NCI-H446 (cell line): Measurements from ENCODE around the gene TOB1.

Source experiments
- DNase-seq, 2 experiments: peaks; one replicate each; lab custom pipeline; 2025; lab: John Stamatoyannopoulos, UW

The TOB1 gene, protein sequence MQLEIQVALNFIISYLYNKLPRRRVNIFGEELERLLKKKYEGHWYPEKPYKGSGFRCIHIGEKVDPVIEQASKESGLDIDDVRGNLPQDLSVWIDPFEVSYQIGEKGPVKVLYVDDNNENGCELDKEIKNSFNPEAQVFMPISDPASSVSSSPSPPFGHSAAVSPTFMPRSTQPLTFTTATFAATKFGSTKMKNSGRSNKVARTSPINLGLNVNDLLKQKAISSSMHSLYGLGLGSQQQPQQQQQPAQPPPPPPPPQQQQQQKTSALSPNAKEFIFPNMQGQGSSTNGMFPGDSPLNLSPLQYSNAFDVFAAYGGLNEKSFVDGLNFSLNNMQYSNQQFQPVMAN

DNA sequence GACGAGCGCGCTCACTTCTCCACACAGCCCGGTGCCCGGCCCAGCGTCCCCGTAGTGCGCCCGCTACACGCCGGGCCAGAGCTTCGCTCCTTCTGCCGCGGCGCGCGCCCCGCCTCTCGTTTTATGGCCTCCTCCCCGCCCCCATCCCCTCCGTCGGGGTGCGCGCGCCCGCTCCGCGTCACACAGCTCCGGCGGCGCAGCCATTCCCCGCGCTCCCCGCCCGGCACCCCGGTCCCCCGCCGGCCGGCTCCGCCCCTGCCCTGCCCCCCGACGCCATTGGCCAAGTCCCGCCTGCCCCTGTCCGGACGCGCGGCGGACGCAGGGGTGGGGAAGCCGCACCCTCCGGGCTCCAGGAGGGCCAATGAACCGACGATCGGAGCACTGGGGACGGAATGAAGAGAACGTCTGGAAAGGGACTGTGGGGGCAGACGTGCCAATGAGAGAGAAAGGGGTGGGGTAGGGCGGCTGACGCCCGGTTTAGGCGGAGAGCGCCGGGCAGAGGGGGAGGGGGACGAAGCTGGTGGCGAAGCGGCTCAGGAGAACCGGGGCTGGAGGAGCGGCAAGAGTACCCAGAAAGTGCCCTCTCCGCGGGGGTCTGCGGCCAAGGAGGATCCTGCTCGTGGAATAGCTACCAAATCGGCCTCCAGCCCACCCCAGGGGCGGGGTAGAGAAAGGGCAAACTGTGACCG, at the start of gene TOB1:
Gene TOB1, minus strand, starts transcription at position 94 of the 689 bp plus-strand sequence. CDS start 2,337 bp downstream, outside the sequence.
- peak; percentile 91 to 97 for DNase-seq

DNA sequence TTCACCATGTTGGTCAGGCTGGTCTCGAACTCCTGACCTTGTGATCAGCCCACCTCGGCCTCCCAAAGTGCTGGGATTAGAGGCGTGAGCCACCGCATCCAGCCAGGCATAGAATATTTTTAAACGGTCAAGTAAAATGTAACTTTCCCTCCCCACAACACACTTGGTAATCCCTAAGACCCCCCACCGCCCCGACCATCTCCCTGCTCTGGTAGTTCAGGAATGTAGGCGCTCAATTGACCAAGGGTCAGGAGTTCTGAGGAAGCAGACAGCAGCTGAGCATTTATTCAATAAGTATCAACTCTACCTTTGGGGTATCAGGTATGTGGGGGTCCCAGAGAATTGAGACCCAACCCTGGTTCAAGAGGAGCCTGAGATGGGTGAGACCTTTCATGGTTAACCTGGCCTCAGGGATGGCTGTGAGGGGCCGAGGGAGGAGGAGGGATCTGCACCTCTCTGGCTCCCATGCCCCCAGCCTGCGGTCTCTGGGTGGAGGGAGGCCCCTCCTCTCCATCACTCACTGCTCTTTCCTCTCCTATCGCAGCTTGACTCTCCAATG, 48.4 kb upstream of the TOB1 start:
- DNase-seq, result no peak

DNA sequence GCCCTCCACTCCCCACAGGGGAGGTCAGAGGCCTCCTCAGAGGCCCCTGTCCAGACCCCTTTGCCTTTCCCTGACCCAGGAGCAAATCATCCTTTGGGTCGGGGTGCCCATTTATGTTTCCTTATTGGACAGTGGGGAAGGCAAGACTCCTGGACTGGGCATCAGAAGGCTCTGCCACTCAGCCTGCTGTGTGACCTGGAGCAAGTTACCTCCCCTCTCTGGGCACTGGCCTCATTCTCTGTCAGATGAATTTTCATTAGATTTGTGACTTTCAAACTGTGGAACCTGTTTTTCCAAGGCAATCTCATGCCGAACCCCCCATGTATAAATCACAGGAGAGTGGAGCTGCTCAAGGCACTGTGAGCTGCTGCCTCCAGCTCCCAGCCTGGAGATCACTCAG, 47.0 kb upstream of the TOB1 start:
- no peak for DNase-seq

DNA sequence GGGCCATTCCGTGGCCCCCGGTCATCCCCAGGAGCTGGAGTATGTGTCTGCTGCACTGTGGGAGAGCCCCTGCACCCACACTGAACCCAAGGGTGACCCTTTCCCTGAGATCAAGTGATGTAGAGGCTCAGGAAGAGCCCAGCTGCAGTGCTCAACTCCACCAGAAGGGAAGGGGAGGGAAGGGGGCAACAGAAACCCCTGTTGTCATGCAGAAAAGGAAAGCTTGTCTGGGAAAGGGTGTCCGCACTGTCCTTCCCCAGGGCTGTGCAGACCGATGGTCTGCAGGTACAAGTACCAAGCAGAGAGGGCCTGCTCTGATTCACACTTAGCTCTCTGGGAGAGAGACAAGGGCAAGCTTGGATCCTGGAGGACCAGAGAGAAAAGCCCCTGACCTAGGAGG, 45.7 kb upstream of the TOB1 start:
- no peak for DNase-seq

DNA sequence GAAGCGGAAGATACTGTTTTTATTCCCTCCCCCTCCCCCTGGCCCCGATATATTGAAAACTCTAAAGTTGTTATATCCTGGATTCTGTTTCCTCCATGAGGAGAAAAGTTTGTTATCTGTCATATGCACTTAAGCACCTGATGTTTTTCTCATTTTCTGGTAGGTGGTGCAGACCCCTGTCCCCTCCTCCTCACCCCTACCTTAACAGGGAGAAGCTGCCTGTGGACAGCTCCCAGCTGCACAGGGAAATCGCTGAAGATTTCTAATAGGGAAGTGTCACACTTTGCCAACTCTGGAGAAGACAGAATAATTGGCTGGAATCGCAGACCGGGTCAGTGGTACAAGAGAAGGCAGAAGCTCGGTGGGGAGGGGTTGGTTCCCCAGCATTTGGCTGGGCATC, 45.3 kb upstream of the TOB1 start:
- no peak for DNase-seq

DNA sequence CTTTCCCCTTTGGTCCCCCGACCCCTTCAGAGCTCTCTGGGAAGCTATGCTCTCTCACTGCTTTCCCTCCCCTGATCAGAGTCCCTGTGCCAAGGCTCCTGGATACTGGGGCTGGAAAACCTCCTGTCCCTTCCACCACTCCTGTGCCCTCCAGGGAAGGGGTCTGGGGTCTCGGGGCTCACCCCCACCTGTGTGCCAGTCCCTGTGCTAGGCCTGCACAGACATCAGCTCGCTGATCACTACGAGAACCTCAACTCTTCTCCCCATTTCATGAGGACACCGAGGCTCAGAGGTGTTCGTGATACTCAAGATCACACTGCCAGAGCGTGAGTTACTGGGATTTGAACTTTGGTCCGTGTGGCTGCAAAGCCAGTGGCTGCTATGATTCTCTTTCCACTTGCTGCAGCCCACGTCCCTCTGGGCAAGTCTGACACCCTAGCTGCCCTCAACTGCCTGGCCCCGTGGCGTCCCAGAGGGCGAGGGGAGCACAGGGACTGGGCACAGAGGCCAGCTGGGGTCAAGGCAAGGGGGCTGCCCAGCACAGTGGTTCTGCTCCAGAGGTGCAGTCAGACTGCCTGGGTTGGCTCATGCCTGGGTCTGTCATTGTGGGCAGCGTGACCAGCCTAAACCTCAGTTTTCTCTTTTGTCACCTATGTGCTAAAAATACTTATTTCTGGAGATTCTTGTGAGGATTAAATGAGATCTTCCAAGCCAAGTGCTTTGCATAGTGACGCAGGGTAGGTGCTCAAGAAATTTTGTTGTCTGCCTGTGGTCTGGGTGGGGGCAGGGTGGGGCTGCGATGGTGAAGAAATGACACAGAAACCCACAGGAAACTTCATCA, 43.8 kb upstream of the TOB1 start:
- no peak for DNase-seq

DNA sequence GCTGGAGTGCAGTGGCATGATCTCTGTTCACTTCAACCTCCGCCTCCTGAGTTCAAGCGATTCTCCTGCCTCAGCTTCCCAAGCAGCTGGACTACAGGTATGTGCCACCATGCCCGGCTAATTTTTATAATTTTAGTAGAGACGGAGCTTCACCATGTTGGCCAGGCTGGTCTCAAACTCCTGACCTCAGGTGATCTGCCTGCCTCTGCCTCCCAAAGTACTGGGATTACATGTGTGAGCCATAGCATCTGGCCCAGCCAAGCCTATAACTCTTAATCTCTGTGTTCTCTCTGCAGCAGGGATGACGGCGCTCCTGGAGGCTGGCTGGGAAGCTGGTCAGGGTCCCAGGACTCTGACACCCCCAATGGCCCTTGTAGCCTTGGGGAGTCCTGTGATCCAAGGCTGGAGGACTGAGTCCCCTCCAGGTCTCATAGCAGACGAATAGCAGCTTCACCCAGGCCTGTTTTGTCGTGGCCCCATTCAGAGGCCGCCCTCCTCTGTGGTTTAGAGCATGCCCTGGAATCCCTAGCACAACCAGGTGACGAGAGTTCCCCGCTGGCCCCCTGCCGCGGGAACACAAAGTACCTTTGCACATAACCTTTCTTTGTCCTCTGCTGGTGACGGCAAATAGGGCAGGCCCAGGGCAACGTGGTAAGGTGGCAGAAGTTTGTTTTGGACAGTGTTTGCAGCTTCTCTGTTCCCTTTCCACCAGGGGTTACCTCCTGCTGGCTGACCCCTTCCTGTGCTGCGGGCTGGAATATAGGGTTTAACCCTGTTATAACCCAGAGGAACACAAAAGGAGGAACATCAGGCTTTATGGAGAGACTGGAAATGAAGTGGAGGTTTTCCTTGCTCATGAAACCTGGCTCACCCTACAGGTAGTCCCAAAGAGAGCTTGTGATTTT, 43.0 kb upstream of the TOB1 start:
- DNase-seq, result no peak

DNA sequence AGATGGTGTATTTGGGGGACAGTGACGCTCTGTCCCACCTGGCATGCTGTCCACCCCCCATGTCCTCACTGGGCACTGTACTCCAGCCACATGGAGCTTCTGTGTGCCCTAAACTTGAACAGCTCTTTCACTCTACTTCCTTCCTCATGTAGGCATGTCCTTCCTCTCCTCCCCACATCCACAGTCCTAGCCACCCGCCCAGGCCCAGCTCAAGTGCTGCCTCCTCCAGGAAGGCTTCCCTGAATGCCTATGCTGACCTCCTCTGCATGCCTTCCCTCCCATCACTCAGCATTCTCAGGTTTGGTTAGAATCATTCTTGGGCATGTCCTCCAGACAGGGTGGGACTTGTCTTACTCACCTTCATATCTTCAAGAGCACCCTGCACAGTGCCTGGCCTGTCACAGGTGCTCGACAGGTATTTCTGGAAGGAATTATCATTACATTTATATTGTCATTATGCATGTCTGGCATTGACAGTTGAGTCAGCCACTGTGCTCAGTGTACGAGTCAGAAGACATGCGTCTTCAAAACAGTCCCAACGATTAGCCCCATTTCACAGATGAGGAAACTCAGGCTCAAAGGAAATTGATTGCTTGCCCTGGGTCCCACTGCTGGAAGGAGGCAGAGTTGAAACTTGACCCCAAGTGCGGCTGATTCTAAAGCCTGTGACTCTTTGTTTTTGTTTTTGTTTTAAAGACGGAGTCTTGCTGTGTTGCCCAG, 42.1 kb upstream of the TOB1 start:
- no peak for DNase-seq

DNA sequence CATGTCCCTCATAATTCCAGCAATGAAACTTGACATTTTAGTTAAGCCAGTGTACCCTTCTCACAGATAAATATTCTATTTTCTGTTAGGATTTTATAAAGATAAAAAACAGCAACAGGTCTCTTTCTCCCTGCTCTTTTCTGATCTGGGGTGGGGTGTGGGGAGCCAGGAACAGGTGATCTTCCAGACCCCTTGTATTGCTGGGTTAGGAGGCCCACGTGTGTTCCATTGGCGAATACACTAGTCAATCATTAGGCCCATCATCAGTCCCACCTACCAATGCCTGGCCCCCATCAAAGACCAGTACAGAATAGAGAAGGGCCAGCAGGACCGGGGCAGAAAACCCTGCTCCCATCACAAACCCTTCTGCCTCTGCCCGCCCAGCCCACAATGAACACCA, 40.3 kb upstream of the TOB1 start:
- no peak for DNase-seq

DNA sequence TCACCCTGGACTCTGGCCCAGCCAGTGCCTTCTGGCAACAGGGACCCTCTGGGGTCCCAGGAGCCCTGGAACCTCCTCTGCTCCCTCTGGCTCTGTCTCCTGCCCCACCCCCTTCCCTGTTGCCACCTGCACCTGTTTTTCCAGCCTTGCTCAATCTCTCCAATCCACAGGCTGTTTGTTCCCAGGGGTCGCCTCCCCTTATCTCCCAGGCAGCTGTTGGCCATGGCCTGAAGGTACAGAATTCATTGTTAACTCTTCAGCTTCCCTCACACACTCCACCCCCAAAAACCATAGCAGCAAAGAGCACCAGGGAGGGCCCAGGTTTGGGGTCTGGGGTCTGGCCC, 39.3 kb upstream of the TOB1 start:
- no peak for DNase-seq

DNA sequence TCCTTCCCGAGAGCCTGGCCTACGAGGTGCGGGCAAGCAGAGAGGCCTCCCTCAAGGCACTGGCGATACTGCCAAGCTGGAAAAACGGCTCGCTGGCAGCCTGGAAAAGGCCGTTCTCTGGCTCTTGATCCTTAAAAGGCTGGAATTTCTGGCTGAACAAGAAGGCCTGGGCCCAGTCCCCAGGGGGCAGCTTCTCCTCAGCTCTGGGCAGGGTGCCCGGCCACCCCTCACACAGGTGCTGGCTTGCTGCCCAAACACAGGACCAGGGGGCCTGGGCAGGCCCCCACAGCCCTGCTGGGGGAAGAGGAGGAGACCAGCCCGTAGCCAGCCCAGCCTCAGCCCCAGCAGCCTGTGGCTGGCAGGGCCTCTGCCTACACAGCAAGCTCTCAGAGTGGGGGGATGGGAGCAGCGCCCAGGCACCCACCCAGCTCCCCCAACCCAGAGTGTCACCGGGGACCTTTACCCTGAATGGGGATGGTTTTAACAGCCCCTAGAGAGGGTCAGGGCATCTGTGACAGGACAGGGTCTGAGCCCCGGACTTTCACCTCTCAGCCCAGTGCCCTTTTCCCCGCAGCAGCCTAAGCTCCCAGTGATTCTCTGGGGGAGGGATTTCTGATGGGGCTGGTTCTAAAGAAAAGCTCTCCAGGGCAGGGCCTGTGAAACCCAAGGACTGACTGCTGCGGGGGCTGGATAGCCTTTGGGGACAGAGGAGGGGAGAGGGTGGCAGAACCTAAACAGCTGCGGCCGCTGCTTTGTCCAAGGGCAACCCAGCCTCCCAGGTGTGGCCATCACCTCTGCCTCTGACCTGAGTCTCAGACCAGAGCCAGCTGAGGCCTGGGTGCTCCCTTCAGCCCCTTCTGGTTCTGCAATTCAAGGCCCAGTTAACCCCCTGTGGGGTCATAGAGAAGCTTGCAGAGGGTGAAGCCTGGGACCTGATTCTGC, 38.6 kb upstream of the TOB1 start:
- DNase-seq, result peak; percentile 62 to 98

DNA sequence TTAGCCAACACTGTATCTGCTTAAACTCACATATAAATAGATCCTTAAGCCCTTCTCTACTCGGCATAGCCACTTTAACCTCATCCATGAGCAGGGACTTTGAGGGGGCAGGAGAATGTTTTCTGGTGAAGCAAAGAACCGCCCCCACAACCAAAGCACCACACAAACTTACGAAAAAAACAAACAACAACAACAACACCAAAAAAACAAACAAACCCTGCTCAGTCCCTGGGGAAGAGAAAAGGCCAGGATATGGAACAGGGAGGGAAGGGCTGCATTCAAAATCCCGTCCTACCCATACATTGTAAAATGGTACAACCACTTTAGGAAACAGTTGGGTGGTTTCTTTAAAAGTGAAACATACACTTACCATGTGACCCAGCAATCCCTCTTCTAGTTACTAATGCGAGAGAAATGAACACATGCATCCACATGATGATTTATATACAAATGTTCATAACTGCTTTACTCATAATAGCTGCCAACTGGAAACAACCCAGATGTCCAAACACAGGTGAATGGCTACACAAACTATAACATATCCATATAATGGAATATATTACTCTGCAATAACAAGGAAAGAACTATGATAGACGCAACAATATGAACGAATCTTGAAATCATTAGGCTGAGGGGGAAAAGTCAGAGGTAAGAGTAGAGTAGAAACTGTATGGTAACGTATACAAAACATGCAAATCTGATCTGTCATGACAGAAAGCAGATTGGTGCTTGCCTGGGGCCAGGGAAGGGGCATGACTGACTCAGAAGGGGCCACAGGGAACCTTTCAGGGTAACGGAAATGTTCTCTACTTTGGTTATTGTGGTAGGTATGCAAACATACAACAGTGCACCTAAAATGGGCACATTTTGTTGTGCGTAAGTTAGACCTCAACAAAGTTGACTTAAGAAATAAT, 37.7 kb upstream of the TOB1 start:
- peak; percentile 18 to 25 for DNase-seq

DNA sequence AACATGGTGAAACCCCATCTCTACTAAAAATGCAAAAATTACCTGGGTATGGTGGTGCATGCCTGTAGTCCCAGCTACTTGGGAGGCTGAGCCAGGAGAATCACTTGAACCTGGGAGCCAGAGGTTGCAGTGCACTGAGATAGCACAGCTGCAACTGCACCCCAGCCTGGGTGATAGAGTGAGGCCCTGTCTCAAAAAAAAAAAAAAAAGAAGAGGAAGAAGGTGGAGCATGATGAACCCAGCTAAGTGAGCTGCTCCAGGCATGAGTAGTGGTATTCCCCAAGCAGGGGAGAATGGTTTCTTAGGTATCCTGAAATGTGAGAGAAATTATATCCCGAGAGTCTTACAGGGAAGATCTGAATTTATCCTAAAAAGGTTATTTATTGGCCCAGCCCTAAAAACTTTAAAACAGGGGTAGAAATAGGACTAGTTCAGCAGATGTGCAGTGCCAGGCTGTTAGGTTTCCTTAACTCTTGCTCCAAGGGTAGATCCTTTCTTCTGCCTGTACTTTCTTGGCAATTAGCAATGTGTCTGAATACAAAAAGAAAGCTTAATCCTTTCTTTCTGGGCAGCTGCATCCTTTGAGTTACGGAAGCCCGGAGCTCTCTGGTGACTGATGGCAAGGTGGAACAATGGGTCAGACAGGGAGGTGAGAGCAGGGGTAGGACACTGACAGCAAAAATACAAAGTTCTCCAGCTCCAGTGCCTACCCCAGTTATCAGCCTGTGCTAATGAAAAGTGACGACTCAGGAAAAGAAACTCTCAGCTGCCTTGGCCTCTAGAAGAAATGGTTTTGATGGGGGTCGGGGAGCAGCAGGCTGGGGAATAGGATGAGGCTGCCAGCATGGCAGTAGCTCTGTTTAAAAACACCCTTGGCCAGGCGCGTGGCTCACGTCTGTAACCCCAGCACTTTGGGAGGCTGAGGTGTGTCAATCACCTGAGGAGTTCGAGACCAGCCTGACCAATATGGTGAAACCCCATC, 36.5 kb upstream of the TOB1 start:
- no peak for DNase-seq

DNA sequence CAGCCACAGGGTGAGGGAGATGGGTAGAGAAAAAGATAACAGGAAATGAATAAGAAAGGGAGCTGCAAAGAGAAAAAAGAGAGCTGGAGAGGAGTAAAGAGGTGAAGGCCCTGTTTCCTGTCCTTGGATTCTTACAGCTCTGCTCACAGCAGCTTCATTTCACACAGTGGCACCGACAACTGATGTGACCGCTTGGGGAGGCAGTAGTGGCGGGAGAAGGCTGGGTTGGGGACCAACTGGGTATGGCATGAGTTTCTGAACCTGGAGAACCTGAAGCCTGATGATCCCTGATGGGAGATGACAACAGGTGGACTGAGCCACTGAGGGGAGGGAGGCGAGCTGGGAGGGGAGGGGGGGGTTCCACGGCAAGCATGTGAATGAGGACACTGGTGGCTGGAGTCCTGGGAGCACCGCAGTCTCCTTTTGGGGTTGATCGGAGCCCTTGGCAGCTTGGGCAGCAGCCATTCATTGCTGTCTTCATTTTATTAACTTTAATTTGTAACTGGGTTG, 34.3 kb upstream of the TOB1 start:
- no peak for DNase-seq

DNA sequence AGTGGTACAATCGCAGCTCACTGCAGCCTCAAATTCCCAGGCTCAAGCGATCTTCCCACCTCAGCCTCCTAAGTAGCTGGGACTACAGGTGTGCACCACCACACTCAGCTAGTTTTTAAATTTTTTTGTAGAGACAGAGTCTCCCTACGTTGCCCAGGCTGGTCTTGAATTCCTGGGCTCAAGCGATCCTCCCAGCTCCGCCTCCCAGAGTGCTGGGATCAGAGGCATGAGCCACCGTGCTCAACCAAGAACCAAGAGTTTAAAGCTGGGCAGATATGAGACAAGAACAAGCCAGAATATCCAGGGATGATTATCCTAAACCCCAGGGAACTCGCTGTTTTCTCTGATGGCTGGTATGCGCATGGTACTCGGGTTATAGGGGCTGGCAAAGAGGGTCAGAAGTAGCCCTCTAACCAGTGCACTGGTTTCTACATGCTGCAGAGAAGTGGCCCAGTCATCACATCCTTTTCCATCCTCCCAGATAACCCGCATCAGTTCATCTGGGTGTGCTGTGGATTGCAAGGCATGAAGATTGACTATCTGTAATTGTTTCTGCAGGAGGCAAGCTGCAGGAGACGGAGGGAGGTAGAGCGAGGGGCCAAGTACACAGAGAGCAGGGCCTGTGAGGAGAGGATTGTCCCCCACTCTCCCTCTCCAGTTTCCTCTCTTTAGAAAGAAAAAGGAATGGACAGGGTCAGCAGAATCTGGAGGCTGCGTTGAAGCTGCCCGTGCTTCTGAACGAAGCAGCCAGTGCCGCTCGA, 33.6 kb upstream of the TOB1 start:
- no peak for DNase-seq

DNA sequence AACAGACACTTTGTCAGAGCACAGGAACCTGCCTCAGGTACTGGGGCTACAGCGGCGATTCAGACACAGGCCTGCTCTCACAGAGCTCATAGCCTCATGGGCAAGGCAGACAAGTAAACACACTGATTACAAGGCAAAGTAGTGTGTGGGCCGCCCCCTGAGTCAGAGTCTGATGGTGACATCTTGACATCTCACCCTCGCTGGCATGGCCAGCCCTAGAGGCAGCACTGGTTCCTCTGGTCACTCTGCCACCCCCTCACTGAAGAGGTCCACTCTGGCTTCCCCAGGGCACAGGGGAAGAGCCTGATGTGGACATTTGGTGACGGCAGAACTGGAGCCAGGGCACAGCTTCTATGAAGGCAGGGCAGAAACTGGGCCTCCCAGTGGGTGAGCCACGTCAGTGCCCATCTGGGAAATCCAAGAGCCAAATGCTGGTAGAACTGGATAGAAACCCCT, 32.9 kb upstream of the TOB1 start:
- no peak for DNase-seq
